ENCODE results near the gene ME3.
"Not testable (repeated sequence)": the region's sequence is repeated elsewhere in the genome, so short reads cannot be mapped to it uniquely, and the experiment has no call there.

The ME3 gene

GRCh38 chr11:86565801-86566312 is 106.6 kb downstream of the ME3 start:
- Histone ChIP-seq H3K27me3 (no peaks in the 10 kb centered on the region), H3K4me1 (peaks cover 0 to 8% (median 3%) of the 10 kb centered on the region in 4 donors), H3K4me3 (no peak overlapping the region), H3K9me3 (no peaks in the 10 kb centered on the region), H3K27ac (no peak overlapping the region), H3K36me3 (no peaks in the 10 kb centered on the region)
- no peak for DNase-seq
- TF ChIP-seq, protein P1, sequence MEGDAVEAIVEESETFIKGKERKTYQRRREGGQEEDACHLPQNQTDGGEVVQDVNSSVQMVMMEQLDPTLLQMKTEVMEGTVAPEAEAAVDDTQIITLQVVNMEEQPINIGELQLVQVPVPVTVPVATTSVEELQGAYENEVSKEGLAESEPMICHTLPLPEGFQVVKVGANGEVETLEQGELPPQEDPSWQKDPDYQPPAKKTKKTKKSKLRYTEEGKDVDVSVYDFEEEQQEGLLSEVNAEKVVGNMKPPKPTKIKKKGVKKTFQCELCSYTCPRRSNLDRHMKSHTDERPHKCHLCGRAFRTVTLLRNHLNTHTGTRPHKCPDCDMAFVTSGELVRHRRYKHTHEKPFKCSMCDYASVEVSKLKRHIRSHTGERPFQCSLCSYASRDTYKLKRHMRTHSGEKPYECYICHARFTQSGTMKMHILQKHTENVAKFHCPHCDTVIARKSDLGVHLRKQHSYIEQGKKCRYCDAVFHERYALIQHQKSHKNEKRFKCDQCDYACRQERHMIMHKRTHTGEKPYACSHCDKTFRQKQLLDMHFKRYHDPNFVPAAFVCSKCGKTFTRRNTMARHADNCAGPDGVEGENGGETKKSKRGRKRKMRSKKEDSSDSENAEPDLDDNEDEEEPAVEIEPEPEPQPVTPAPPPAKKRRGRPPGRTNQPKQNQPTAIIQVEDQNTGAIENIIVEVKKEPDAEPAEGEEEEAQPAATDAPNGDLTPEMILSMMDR (IDR thresholded peaks at IDR 0.05), result no peak
- intact Hi-C loops (cut with DNase I; ENCODE audit: low total_unique reads), result no loop called here

DNA sequence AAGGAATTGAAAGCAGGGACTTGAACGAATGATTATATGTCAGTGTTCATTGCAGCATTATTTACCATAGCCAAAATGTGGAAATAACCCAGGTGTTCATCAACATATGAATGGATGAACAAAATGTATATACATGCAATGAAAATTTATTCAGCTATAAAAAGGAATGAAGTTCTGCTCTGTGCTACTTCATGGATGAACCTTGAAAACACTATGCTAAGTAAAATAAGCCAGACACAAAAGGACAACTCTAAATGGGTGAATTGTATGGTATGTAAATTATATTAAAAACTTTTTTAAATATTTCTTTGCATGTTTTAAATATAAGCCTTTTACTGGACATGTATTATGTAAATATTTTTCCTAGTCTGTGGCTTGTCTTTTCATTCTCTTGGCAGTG is 107.0 kb downstream of the ME3 start:
- H3K4me3 ChIP-seq, result no peak overlapping the region
- H3K4me1 ChIP-seq, result peaks cover 0 to 8% (median 3%) of the 10 kb centered on the region in 4 donors
- no peak for DNase-seq
- intact Hi-C loops (cut with DNase I; ENCODE audit: low total_unique reads), result no loop called here
- H3K27ac ChIP-seq, result no peak overlapping the region
- no peaks in the 10 kb centered on the region for H3K27me3 ChIP-seq
- TF ChIP-seq, protein P1 (IDR thresholded peaks at IDR 0.05), result no peak
- H3K9me3 ChIP-seq, result no peaks in the 10 kb centered on the region
- no peaks in the 10 kb centered on the region for H3K36me3 ChIP-seq

GRCh38 chr11:86562842-86563241 is 109.6 kb downstream of the ME3 start:
- H3K9me3 ChIP-seq; intact Hi-C loops (cut with DNase I; ENCODE audit: low total_unique reads); H3K4me3 ChIP-seq; DNase-seq; H3K36me3 ChIP-seq; H3K27me3 ChIP-seq; H3K27ac ChIP-seq: not testable (repeated sequence)
- H3K4me1 ChIP-seq, result peaks cover 0 to 17% (median 9%) of the 10 kb centered on the region in 4 donors

DNA sequence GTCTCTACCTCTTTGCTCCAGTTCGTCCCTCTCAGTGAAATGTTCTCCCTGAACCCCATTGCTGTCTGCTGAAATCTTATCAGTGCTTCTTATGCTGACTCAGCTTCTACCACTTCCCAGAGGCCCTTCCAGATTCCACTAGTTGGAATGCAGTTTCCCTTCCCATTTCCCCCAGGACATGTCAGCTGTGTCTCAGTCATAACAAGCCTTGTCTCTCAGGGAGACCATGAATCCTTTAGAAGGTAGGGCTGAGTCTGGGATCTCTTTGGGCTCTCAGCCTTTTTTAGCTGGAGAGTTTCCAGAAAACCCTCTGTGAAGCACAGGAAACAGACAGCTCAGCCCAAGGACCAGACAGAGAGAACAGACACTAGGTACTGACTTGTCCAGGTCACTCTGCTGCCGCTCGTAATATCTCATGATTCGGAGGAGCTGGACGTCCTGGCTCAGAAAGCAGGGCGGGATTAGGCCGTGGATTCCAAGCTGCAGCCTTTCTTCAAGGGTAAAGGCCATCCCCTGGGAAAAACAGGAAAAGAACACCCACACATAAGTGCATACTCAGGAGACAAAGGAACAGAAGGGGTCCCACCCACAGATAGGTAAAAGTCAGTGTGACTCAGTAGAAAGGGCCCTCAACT is 113.0 kb downstream of the ME3 start:
- no peak for DNase-seq

DNA sequence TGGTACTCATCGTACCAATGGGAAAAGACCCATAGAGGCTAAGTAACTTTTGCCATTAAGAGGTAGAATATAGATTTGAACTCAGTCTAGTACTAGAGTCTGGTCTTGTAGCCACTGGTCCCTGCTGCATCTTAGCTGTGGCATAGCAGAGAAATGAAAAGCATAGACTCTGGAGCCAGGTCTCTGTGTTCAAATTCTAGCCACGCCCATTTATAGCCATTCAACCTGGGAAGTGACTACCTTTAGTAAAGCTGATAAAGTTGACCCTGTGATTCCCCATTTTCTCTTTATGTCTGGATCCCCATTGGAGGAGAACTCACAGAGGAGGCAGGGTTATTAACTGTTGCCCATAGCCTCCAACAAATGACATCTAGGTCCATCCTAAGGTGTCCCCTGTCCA is 113.6 kb downstream of the ME3 start:
- intact Hi-C loops (cut with DNase I; ENCODE audit: low total_unique reads), result no loop called here

More for the DNA sequence above, 113.0 kb downstream of the ME3 start:
- Histone ChIP-seq H3K9me3 (no peaks in the 10 kb centered on the region), H3K27ac (peak overlapping the region; percentile 44 to 66), H3K36me3 (no peaks in the 10 kb centered on the region), H3K4me1 (peaks cover 0 to 28% (median 6%) of the 10 kb centered on the region in 4 donors), H3K27me3 (no peaks in the 10 kb centered on the region), H3K4me3 (no peak overlapping the region)
- intact Hi-C loops (cut with DNase I; ENCODE audit: low total_unique reads), result no loop called here
- TF ChIP-seq, protein P1 (IDR thresholded peaks at IDR 0.05), result no peak

DNA sequence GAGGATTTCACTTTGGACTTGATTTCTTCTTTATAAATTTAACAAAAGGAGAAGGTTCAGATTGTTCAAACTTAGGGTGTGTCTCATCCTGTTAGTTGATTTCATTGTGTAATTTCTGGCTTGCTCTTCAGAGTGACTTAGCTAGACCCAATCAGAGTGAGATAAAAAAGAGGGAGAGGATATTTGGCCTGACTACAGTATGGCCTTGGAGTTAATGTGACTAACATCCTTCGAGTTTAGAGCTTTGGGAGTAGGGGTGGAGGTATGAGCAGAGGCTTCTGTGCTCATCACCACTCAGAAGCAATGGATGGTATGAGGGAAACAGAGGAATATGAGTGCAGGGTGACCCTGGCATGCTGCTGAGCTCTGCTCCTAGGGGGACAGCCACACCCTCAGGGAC is 114.2 kb downstream of the ME3 start:
- TF ChIP-seq, protein P1 (IDR thresholded peaks at IDR 0.05), result no peak
- no peaks in the 10 kb centered on the region for H3K27me3 ChIP-seq
- peak overlapping the region; percentile 44 to 66 for H3K27ac ChIP-seq
- DNase-seq, result no peak
- H3K4me1 ChIP-seq, result peaks cover 0 to 28% (median 8%) of the 10 kb centered on the region in 4 donors
- peaks cover 0 to 1% (median 0%) of the 10 kb centered on the region in 3 donors for H3K36me3 ChIP-seq
- no peak overlapping the region for H3K4me3 ChIP-seq
- H3K9me3 ChIP-seq, result no peaks in the 10 kb centered on the region
- intact Hi-C loops (cut with DNase I; ENCODE audit: low total_unique reads), result no loop called here

More for the DNA sequence above, 113.6 kb downstream of the ME3 start:
- peak overlapping the region; percentile 44 to 66 for H3K27ac ChIP-seq
- TF ChIP-seq, protein P1 (IDR thresholded peaks at IDR 0.05), result no peak
- no peaks in the 10 kb centered on the region for H3K36me3 ChIP-seq
- H3K27me3 ChIP-seq, result no peaks in the 10 kb centered on the region
- no peak overlapping the region for H3K4me3 ChIP-seq
- no peaks in the 10 kb centered on the region for H3K9me3 ChIP-seq
- DNase-seq, result no peak
- peaks cover 0 to 28% (median 6%) of the 10 kb centered on the region in 4 donors for H3K4me1 ChIP-seq
